CD8-positive, alpha-beta memory T cell (primary cell): ENCODE data around the gene MS4A15. TPM values are rescaled to one million over a fixed set of nuclear protein-coding genes. Genes with fewer than 3 reads are reported as not detected.

Source experiments
- CTCF ChIA-PET: fragments of 350-600 bp; sonication (Branson Sonifier 250); formaldehyde crosslinking; loops from one replicate; lab custom pipeline; 2021; ENCODE audit warnings: antibody characterized with exemption; lab: Charles Lee
- POLR2A ChIA-PET: fragments of 350-600 bp; sonication (Branson Sonifier 250); formaldehyde crosslinking; loops from one replicate; lab custom pipeline; 2021; ENCODE audit warnings: antibody characterized with exemption; lab: Charles Lee
- DNase-seq, 5 donors: peaks; one replicate each; pipeline versions ENCODE4 v3.0.0 to v3.0.0-alpha.2; 2020 to 2022; ENCODE audit warnings: mixed read lengths in 1 of 5
- H3K27ac ChIP-seq: one replicate; pipeline ENCODE4 v1.7.0; 2013; ENCODE audit warnings: low read depth, mild to moderate bottlenecking, low read length, moderate library complexity
- H3K27me3 ChIP-seq: 2 replicates; pipeline ENCODE4 v1.7.0; 2013; ENCODE audit warnings: low read length, mild to moderate bottlenecking; ENCODE audit not compliant: insufficient read depth, poor library complexity, severe bottlenecking
- H3K36me3 ChIP-seq: 2 replicates; pipeline ENCODE4 v1.7.0; 2013; ENCODE audit warnings: mild to moderate bottlenecking, low read length, moderate library complexity; ENCODE audit not compliant: insufficient read depth
- H3K4me1 ChIP-seq: 2 replicates; pipeline ENCODE4 v1.7.0; 2013; ENCODE audit warnings: mild to moderate bottlenecking, low read length, moderate library complexity; ENCODE audit not compliant: insufficient read depth
- H3K4me3 ChIP-seq: 2 replicates; pipeline ENCODE4 v1.7.0; 2013; ENCODE audit warnings: mild to moderate bottlenecking, low read length
- H3K9me3 ChIP-seq: 2 replicates; pipeline ENCODE4 v1.7.0; 2013; ENCODE audit warnings: mild to moderate bottlenecking, low read length
- H3K27ac Mint-ChIP-seq, 8 donors: one replicate each; pipeline ENCODE4 v1.8.0; 2020 to 2021; ENCODE audit warnings: mixed read lengths in 8 of 8, mild to moderate bottlenecking in 6 of 8, inconsistent platforms in 3 of 8, moderate library complexity in 3 of 8
- H3K27me3 Mint-ChIP-seq, 2 donors: one replicate each; pipeline ENCODE4 v1.8.0; 2020 to 2021; ENCODE audit warnings: mixed read lengths in 2 of 2, mild to moderate bottlenecking in 1 of 2, moderate library complexity in 1 of 2
- H3K36me3 Mint-ChIP-seq, 3 donors: one replicate each; pipeline ENCODE4 v1.8.0; 2020 to 2021; ENCODE audit warnings: mixed read lengths in 3 of 3, inconsistent platforms in 1 of 3, mild to moderate bottlenecking in 1 of 3
- H3K4me1 Mint-ChIP-seq, 3 donors: one replicate each; pipeline ENCODE4 v1.8.0; 2020 to 2021; ENCODE audit warnings: mixed read lengths in 3 of 3, inconsistent platforms in 1 of 3, mild to moderate bottlenecking in 1 of 3
- H3K4me3 Mint-ChIP-seq, 7 donors: one replicate each; pipeline ENCODE4 v1.8.0; 2020 to 2021; ENCODE audit warnings: mixed read lengths in 7 of 7, mild to moderate bottlenecking in 6 of 7, moderate library complexity in 4 of 7, inconsistent platforms in 2 of 7
- H3K9me3 Mint-ChIP-seq, 5 donors: one replicate each; pipeline ENCODE4 v1.8.0; 2020 to 2022; ENCODE audit warnings: mixed read lengths in 5 of 5, mild to moderate bottlenecking in 3 of 5, moderate library complexity in 2 of 5, inconsistent platforms in 1 of 5
- polyA plus RNA-seq: library from polyadenylated mRNA; unstranded; fragments of 300-500 nt; fragmentation: Illumina TruSeq; gene quantifications from one replicate; pipeline ENCODE4 v1.2.3, GENCODE V29; 2021
- total RNA-seq, 2 experiments: library from RNA; stranded (reverse); gene quantifications; one replicate each; pipeline ENCODE4 v1.2.3, GENCODE V29; 2021

The MS4A15 gene
- total and polyA plus RNA-seq, 3 experiments from 2014 or later: not detected

DNA sequence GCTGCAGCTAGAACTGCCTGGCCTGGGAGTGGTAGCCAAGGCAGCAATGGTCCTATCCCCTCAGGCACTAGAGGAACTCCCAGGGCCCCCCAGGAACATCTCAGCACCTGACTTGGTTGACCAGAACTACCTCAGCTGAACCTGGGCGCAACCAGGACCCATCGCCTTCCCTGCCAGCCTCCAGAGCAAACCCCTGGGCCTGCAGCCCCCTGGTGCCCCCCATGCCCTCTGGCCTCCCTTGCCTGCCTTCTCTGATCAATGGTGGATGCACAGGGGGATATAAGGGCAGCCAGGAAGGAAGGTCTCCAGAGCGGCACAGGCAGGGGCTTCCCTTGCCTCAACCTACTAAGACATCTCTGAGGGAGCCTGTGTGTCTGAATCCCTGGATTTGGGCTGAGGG is 42.0 kb downstream of the MS4A15 start:
- ChIA-PET CTCF (no interaction called here), POLR2A (no interaction called here)
- H3K27ac Mint-ChIP-seq: no peak overlapping the region
- no peaks in the 10 kb centered on the region for H3K36me3 ChIP-seq
- H3K27ac ChIP-seq: no peak overlapping the region
- no peaks in the 10 kb centered on the region for H3K9me3 ChIP-seq
- no peaks in the 10 kb centered on the region for H3K9me3 Mint-ChIP-seq
- H3K4me3 Mint-ChIP-seq: no peak overlapping the region
- peaks cover 5 to 10% of the 10 kb centered on the region in 2 donors for H3K27me3 Mint-ChIP-seq
- H3K4me1 Mint-ChIP-seq: no peaks in the 10 kb centered on the region
- no peak for DNase-seq
- H3K4me1 ChIP-seq: no peaks in the 10 kb centered on the region
- no peak overlapping the region for H3K4me3 ChIP-seq
- H3K36me3 Mint-ChIP-seq: no peaks in the 10 kb centered on the region
- no peaks in the 10 kb centered on the region for H3K27me3 ChIP-seq

DNA sequence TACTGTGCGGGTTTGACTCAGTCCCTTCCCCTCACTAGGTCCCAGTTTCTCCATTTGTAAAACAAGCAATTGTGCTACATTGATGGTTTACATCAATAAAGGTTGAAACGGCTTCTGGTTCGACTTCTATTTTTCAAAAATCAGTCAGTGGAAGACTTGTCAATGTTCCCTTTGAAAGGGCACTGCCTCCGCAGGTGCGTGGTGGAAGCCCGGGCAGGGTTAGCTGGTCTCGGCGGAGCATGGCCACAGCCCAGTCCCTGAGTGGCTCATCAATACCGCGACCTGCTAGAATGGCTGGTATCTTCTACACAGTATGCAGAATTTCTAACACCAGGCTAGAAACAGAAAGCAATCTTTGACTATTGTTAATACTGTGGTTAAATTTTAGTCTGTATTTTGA is 44.5 kb downstream of the MS4A15 start:
- CTCF ChIA-PET: no interaction called here
- no peaks in the 10 kb centered on the region for H3K9me3 Mint-ChIP-seq
- peaks cover 6 to 19% of the 10 kb centered on the region in 2 donors for H3K27me3 Mint-ChIP-seq
- H3K9me3 ChIP-seq: no peaks in the 10 kb centered on the region
- no peak overlapping the region for H3K27ac Mint-ChIP-seq
- no peak overlapping the region for H3K4me3 Mint-ChIP-seq
- no peaks in the 10 kb centered on the region for H3K36me3 Mint-ChIP-seq
- no peaks in the 10 kb centered on the region for H3K36me3 ChIP-seq
- no peaks in the 10 kb centered on the region for H3K4me1 ChIP-seq
- H3K27ac ChIP-seq: no peak overlapping the region
- H3K4me3 ChIP-seq: no peak overlapping the region
- POLR2A ChIA-PET: no interaction called here
- no peak for DNase-seq
- no peaks in the 10 kb centered on the region for H3K27me3 ChIP-seq
- no peaks in the 10 kb centered on the region for H3K4me1 Mint-ChIP-seq

DNA sequence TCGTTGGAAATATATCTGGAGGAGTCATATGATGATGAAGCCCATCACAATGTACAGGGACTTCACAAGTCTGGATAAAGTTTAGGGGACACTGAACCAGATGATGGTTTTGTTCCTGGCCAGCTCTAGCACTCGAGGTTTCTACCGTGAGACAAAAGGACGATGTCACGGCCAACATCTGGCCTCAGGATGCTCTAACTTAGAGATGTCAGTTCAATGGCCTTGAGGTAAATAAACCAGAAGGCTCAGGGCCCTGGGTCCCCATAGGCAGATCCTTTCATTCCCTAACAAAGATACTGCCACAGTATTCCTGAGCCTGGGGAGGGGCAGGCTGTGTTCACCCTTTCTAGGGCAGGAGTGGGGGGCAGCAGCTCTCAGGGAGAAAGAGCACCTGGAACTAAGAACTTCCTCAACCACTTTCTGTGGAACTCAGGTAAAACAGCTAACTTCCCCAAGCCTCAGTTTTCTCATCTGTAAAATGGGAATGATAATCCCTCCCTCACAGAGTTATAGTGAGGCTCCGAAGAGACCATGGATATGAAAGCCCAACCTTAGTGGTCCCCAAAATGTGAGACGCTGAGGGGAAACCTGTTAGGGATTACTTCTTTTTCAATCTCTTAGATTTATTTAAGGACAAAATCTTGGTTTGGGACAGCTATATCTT is 46.7 kb downstream of the MS4A15 start:
- H3K4me3 ChIP-seq: no peak overlapping the region
- Mint-ChIP-seq H3K4me3 (no peak overlapping the region), H3K36me3 (no peaks in the 10 kb centered on the region), H3K27me3 (peaks cover 6 to 25% of the 10 kb centered on the region in 2 donors), H3K27ac (no peak overlapping the region), H3K4me1 (no peaks in the 10 kb centered on the region), H3K9me3 (no peaks in the 10 kb centered on the region)
- no peak for DNase-seq
- POLR2A ChIA-PET: no interaction called here
- no peaks in the 10 kb centered on the region for H3K4me1 ChIP-seq
- CTCF ChIA-PET: no interaction called here
- H3K27me3 ChIP-seq: no peaks in the 10 kb centered on the region
- H3K36me3 ChIP-seq: no peaks in the 10 kb centered on the region
- H3K9me3 ChIP-seq: no peaks in the 10 kb centered on the region
- no peak overlapping the region for H3K27ac ChIP-seq

DNA sequence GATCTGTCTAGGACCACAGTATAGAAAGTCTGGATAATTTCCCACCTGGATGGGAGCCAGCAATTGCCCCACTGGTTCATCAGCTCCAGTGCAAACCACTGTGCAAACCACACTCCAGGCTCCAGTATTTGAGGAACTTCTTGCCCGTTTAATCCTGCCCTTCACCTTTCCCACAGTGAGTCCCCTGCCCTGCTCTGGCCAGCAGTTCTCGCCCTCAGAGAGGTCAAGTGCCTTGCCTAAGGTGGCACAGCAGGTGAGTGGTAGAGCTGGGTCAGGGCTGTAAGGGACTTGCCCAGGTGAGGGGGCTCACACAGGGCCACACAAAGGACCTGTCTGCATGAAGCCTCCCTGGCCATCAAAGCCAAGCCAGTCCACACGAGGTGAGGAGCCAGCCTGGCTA is 52.6 kb downstream of the MS4A15 start:
- Histone ChIP-seq H3K4me3 (no peak overlapping the region), H3K9me3 (no peaks in the 10 kb centered on the region), H3K36me3 (no peaks in the 10 kb centered on the region), H3K27me3 (no peaks in the 10 kb centered on the region), H3K4me1 (no peaks in the 10 kb centered on the region), H3K27ac (no peak overlapping the region)
- Mint-ChIP-seq H3K36me3 (peaks cover 0 to 7% (median 0%) of the 10 kb centered on the region in 3 donors), H3K27me3 (peaks cover 10 to 46% of the 10 kb centered on the region in 2 donors), H3K9me3 (peaks cover 0 to 7% (median 4%) of the 10 kb centered on the region in 5 donors), H3K27ac (no peak overlapping the region), H3K4me3 (no peak overlapping the region), H3K4me1 (no peaks in the 10 kb centered on the region)
- POLR2A ChIA-PET: no interaction called here
- DNase-seq: no peak
- CTCF ChIA-PET: no interaction called here

DNA sequence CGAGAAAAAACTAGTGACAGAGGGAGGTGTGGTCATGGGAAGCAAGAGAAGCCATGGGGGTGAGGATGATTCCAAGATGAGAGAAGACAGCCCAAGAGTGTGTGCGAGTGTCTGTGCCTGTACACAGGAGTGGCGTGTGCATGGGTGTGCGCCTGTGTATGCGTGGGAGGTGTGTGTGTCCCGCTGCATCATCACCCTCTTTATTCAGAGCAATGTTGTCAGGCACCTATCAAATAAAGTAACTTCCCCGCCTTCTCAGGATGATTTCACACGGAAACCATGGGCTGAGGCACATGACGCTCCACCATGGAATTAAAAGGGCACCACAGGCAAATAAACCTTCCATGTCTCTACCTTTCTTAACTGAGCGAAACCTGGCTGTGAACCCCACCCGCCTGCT is 53.0 kb downstream of the MS4A15 start:
- Mint-ChIP-seq H3K4me3 (no peak overlapping the region), H3K9me3 (peaks cover 0 to 8% (median 4%) of the 10 kb centered on the region in 5 donors), H3K4me1 (no peaks in the 10 kb centered on the region), H3K27me3 (peaks cover 10 to 46% of the 10 kb centered on the region in 2 donors), H3K36me3 (peaks cover 0 to 7% (median 0%) of the 10 kb centered on the region in 3 donors), H3K27ac (no peak overlapping the region)
- Histone ChIP-seq H3K9me3 (no peaks in the 10 kb centered on the region), H3K36me3 (no peaks in the 10 kb centered on the region), H3K4me1 (no peaks in the 10 kb centered on the region), H3K27me3 (no peaks in the 10 kb centered on the region), H3K27ac (no peak overlapping the region), H3K4me3 (no peak overlapping the region)
- no peak for DNase-seq
- CTCF ChIA-PET: no interaction called here
- POLR2A ChIA-PET: no interaction called here

DNA sequence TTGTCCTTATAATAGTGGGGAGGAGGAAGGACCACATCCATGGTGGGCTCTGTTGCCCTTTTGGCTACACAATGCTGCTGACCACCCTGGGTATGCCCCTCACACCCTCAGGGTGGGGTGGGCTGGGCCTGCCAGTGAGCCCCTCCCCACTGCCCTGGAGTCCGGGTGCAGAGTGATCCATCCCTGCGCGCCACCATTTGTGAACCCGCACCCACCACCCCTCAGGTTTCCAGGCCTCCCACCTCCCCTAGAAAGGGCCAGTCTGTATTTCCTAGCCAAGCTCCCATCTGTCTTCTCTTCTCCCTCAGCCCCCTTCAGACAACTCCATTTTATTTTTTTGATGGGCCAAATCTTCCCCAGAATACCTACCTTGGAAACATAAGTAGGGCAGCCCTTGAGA is 53.5 kb downstream of the MS4A15 start:
- no peaks in the 10 kb centered on the region for H3K4me1 Mint-ChIP-seq
- H3K4me1 ChIP-seq: no peaks in the 10 kb centered on the region
- no peaks in the 10 kb centered on the region for H3K27me3 ChIP-seq
- H3K9me3 Mint-ChIP-seq: peaks cover 0 to 8% (median 4%) of the 10 kb centered on the region in 5 donors
- H3K9me3 ChIP-seq: no peaks in the 10 kb centered on the region
- H3K36me3 ChIP-seq: no peaks in the 10 kb centered on the region
- no peak overlapping the region for H3K4me3 ChIP-seq
- H3K4me3 Mint-ChIP-seq: no peak overlapping the region
- H3K36me3 Mint-ChIP-seq: peaks cover 0 to 7% (median 0%) of the 10 kb centered on the region in 3 donors
- DNase-seq: no peak
- POLR2A ChIA-PET: no interaction called here
- no peak overlapping the region for H3K27ac Mint-ChIP-seq
- H3K27me3 Mint-ChIP-seq: peaks cover 10 to 46% of the 10 kb centered on the region in 2 donors
- H3K27ac ChIP-seq: no peak overlapping the region
- CTCF ChIA-PET: no interaction called here

DNA sequence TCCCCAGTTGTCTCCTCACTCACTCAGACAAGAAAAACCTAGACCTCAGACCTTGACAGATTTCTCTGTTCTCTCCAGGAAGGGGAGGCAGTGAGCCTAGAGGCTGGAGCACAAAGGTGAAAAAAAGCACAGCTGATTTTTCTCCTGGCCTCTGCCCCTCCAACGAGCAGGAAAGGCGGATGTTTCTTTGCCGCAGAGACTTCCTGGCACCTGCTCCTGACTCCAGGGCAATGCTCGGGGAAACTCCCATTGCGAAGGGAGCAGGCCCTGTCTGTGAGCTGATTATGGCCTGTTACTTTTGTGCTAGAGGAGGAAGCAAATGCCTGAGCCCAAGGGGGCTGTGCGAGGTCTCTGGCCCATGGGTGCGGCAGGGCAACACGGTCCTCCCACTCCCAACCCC is 53.9 kb downstream of the MS4A15 start:
- H3K27me3 Mint-ChIP-seq: peaks cover 10 to 43% of the 10 kb centered on the region in 2 donors
- H3K27ac ChIP-seq: no peak overlapping the region
- no peak overlapping the region for H3K27ac Mint-ChIP-seq
- H3K4me1 Mint-ChIP-seq: no peaks in the 10 kb centered on the region
- H3K4me3 ChIP-seq: no peak overlapping the region
- CTCF ChIA-PET: no interaction called here
- no peaks in the 10 kb centered on the region for H3K27me3 ChIP-seq
- POLR2A ChIA-PET: no interaction called here
- no peaks in the 10 kb centered on the region for H3K4me1 ChIP-seq
- no peak for DNase-seq
- no peaks in the 10 kb centered on the region for H3K36me3 ChIP-seq
- H3K4me3 Mint-ChIP-seq: no peak overlapping the region
- no peaks in the 10 kb centered on the region for H3K9me3 ChIP-seq
- H3K9me3 Mint-ChIP-seq: peaks cover 0 to 8% (median 4%) of the 10 kb centered on the region in 5 donors
- H3K36me3 Mint-ChIP-seq: peaks cover 0 to 7% (median 0%) of the 10 kb centered on the region in 3 donors

DNA sequence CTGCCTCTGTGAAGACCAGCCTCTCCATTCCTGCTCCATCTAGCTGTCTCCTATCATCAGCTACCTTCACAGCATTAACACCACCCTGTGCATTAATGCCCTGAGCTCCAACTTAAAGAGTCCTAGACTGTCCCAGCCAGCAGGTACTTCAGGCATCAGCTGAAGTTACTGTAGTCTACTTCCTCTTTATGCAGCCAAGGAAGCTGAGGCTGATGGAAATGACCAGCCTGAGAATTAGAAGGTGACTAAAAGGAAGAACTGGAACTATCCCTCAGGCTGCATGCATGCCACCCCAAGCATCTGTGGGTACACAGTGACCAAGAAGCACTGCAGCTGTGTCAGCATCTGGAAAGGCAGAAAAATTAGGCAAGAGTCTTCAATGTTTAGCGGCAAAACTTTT is 56.7 kb downstream of the MS4A15 start:
- Histone ChIP-seq H3K27me3 (no peaks in the 10 kb centered on the region), H3K9me3 (no peaks in the 10 kb centered on the region), H3K27ac (no peak overlapping the region), H3K4me3 (no peak overlapping the region), H3K36me3 (no peaks in the 10 kb centered on the region), H3K4me1 (no peaks in the 10 kb centered on the region)
- CTCF ChIA-PET: interaction anchor here (1.4 kb wide), 1 partner anchor 374 kb away, joined by 4 read pairs; no protein-coding TSS in a partner anchor
- Mint-ChIP-seq H3K4me3 (no peak overlapping the region), H3K36me3 (peaks cover 0 to 16% (median 0%) of the 10 kb centered on the region in 3 donors), H3K9me3 (peaks cover 9 to 19% (median 17%) of the 10 kb centered on the region in 5 donors), H3K4me1 (no peaks in the 10 kb centered on the region), H3K27ac (no peak overlapping the region), H3K27me3 (peaks cover 14 to 43% of the 10 kb centered on the region in 2 donors)
- DNase-seq: no peak
- POLR2A ChIA-PET: no interaction called here
